Mucosa of gallbladder (tissue), 1 donor: Measurements from ENCODE around the gene HMGN4. TPM values are rescaled to one million over a fixed set of nuclear protein-coding genes. Genes with fewer than 3 reads are reported as not detected.

Source experiments
- DNase-seq: peaks from one replicate; pipeline ENCODE4 v3.0.0-alpha.2; 2020; ENCODE audit warnings: low spot score
- total RNA-seq: library from RNA; stranded (reverse); gene quantifications from one replicate; pipeline ENCODE4 v1.2.1, GENCODE V29; 2021
- donor health status: DM: no; HTN: no; CAD: no.

Gene HMGN4
- total RNA-seq, 1 donor from 2014 or later = 55.8 TPM

GRCh38 chr6:26552205-26552604 is 14.0 kb downstream of the HMGN4 start:
- DNase-seq = no peak

DNA sequence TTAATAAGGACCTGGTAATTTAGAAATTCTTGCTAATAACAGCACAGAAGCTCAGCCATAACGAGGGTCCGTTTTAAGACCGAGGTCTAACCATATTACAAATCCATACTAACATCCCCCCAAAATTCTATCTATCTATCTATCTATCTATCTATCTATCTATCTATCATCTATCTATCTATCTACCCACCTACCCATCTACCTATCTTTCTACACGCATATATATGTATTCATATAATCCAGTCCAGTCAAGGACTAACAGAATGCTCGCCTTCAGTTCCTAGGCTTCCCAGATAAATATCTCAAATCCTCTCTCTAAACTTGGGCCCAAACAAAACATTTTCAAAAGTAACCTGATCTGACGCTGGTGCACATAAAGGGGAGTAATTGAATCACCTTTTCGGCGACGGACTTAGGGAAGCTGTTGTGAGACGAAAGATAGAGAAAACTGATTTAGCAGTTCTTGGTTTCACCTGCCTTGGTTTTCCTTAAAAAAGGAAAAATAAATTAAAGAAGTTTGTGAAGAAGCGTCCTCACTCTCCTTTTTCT is 14.5 kb downstream of the HMGN4 start:
- no peak for DNase-seq

GRCh38 chr6:26553264-26553634 is 15.1 kb downstream of the HMGN4 start:
- DNase-seq = peak; percentile 78

DNA sequence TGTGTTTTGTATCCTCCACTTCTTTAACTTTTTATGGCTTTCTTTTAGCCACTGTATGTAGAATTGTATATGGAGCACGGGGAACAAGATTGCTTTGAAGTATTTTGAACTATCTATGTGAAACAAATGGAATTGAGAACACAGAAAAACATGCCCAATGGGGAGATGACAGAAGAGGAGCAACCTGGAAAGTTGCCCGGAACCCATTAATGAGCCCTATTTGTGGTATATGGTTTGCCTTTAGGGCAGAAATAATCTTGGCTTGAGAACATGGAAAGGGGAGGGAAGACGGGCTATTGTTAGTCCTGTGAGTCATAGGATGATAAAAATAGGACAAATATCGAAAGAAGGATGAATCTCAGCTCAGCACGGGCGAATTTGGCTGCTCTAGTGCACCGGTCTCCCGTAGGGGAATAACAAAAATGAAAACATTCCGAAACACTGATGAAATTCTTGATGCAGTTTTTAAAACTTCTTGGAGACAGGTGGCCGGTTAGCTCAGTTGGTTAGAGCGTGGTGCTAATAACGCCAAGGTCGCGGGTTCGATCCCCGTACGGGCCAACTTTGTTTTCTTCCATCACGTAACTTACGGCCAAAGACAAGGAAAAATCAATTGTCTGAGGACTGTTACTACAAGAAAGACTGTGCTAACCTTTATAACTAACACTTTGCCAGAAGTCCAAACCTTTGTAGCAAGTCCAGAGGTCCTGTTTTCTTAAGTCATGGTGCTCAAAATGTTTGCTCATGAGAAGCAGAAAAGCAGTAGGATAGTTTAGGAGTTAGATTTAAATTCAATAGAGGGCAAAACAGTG is 15.7 kb downstream of the HMGN4 start:
- peak; percentile 88 for DNase-seq

- no peak for DNase-seq
These were observed 16.2 kb downstream of the HMGN4 start for GRCh38 chr6:26554447-26554696.

- no peak for DNase-seq
These were observed 16.7 kb downstream of the HMGN4 start for GRCh38 chr6:26554697-26555504.

DNA sequence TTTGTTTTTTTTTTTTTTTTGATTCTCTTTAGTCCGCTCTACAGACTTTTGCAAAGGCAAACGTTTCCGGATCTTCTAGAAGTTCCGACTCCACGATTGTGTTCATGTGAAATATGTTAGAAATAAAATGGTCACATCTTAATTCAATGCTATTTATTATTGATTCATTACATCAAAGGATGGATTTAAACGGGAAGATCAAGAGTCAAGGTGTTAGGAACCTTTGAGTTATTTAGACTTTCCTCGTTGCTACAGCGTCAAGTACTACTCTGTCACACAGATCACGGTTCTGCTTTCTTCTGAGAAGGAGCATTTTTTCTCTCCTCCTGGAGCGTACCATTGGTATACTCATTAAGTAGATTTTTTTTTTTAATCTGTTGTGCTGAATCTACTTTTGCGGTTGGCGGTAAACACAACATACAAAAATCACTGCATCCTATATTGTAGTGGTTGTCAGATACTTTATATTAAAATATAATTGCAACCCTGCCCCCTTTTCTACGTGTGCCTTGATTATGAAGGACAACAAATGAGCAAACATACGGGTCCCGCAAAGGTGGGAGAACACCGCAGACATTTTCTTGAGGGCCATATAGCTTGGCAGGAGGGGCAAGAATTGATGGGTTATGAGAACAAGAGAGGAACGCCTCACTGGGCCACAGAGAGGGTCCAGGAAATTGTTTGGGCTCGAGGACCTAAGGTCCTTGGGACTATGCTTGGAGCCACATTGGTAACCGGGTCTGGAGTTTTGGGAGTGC is 17.5 kb downstream of the HMGN4 start:
- no peak for DNase-seq

DNA sequence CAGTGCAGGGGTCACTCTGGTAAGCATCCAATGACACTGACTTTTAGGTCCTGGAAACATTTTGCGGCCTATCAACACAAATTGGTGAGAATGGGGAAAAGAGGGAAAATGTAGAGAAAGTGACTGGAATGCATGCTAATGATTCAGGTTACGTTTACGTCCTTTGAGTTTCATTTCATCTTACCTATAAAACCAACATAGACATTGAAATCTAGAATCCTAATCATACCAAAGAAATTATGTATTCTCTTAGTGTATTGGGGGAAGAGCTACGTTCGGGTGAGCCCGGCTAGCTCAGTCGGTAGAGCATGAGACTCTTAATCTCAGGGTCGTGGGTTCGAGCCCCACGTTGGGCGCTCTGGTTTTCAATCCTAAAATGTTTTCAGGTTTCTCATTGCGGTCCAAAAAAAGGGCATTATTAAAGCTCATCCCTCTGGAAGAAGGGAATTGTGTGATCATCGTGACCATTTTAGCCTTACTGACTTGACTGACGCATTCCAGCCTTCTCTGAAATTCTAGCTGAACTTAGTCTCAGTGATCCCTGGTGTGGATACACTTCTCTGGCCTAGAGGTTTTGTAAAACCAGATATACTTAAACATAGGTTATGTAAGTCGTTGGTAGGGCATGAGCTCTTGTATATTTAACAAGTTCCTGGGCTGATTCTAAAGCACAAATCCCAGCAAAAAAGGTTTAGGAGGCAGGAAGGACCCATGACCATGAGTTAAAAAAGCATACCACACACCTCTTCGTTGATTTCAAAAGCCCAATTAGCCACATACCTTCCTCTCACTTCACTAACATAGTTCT is 18.3 kb downstream of the HMGN4 start:
- DNase-seq = no peak

GRCh38 chr6:26561533-26562466 is 23.6 kb downstream of the HMGN4 start:
- DNase-seq = no peak

GRCh38 chr6:26563488-26563887 is 25.3 kb downstream of the HMGN4 start:
- no peak for DNase-seq

DNA sequence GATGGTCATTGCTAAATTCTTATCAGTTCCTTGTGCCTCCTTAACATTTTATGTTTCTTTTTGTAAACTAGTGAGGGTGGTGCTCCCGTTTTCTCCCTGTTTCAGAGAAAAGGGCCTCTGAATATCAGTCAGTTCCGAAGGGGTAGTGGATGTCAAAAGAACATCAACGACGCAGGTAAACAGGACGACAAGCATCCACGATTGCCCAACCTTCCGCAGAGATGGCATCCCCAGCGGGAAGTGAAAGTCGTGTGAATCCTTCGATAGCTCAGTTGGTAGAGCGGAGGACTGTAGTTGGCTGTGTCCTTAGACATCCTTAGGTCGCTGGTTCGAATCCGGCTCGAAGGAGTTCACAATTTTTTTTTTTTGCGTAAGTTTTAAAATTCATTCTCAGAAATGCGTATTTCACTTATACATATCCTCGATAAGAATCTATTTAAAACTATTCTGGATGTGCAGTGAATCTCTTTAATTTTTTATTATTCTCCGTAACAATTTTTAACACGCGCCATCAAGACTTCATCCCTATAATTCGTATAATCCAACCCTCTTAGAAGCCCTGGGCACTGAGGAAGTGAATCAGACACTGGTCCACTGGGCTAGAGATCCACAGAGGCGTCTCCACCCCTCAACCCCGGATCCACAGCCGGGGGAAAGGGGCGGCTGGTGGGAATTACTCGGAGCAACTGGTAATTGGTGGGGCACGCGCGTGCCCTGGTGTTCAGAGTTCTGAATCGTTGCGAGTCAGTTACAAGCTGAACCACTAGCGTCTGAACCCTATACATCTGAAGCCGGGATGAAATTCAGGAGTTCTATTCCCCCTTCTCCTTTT is 30.7 kb downstream of the HMGN4 start:
- DNase-seq = peak; percentile 97

DNA sequence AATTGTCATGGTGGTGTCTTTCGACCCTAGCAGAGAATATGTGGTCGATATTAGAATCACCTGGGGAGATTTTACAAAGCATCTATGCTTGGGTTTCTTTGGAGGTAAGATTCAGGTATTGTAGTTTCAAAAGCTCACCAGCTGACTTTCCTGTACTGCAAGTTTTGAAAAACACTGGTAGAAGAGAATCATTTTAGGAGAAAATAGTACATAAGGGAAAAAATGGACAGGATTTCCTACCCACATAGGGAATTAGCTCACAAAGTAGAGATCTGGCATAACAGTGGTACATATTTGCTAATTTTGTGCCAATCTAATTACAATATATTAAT is 31.2 kb downstream of the HMGN4 start:
- no peak for DNase-seq

- DNase-seq = no peak
These were observed 32.1 kb downstream of the HMGN4 start for GRCh38 chr6:26570027-26570809.

DNA sequence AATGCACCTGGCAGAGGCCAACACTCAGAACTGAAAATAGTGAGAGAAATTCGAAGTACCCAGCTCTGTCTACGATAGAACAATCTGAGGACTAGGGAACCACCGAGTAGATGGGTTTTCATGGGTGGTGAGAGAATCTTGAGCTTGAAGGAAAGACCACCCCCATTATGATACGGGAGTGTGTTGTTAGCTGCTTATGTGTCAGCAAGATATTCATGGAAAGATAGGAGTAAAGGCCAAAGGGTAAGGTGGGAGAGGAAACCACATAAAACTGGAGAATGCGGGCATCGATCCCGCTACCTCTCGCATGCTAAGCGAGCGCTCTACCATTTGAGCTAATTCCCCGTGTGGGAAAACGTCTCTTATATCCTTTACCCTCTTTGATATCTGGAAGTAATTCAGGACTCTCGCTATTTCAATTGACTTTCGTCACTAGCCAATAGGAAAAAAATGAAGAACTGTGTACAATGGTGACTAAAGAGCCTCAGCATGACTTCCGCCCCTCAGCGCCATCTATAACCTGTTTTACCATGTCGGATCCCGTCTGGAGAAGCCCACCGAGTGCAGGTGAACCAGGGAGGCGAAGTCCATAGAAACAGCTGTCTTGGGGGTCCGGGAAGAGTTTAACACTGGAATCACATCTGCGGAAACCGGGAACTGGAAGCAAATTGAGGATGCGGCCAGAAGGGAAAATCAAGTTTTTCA is 33.6 kb downstream of the HMGN4 start:
- DNase-seq = peak; percentile 47

DNA sequence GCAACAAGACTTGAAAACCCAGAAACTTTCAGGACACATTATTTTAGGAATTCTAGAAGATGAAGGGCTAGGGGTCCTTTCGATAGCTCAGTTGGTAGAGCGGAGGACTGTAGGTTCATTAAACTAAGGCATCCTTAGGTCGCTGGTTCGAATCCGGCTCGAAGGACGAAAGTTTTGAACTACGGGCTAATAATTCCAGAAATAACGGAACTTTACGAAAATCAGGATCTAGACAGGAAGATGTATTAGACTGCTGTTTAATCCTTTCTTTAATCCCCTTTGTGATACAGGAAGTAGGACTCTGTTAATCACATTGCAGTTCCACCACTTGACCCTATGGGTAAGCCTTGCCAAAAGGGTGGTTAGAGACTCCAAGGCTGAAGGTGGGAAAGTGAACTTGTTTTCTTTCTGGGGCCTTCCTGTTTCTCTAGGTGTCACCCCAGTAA is 37.4 kb downstream of the HMGN4 start:
- no peak for DNase-seq

DNA sequence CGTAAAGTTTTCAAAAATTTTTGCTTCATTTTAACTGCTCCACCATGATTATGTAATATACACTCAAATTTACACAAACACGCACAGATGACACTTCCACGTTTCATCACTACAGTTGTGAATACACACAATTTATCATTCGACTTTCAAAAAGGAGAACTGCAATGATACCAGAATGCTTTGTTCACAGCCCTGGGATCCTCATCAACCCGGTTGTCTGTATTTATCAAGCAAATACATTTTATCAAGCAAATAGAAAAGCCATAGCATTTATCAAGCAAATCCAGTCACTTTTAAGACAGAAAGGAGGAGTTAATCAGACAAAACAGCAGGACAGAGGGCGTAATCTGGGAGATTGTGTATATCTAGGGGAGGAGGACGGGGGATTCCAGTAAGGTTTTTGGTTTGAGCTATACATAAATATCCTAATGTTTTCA is 38.3 kb downstream of the HMGN4 start:
- no peak for DNase-seq

GRCh38 chr6:26576929-26577719 is 39.0 kb downstream of the HMGN4 start:
- peak; percentile 38 for DNase-seq
